ENCODE data around the gene COL21A1.
A peak's percentile ranks its signal among the peaks of the same experiment; 100 is the strongest.
"Not testable (repeated sequence)": the region's sequence is repeated elsewhere in the genome, so short reads cannot be mapped to it uniquely, and the experiment has no call there.

COL21A1 gene

DNA sequence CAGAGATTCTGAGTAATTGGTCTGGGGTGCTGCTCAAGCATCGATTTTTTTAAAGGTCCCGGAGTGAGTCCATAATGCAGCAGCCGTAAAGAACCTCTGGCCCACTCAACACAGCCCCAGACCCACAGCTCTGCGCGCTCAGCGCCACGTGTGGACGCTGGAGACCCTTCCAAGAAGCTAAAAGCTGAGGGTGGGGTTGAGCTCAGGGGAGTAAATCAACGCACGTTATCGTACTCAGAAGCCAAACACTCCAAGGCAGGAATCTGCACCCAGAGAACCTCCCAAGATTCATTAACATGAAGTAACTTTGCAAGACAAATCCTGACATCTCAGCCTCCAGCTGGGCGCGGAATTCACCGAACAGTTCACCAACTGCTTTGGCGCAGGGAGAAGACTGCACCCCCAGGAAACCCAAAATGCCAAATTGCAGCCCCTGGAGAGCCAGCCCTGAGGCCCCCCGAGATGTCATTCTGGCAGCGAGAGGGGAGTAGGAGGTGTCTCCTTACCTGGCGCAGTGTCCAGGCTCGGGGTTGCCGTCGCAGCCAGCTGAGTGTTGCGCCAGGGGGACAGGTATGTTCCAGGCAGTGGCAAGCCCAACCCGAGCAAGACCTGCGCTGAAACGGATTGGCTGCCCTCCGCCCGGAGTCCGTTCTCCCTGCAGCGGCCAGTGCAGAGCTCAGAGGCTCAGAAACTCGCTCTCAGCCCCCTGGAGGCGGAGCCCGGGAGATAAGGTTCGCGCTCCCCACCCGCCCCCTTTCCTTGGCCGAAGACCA lies at the start of gene COL21A1:
Gene COL21A1, minus strand, starts transcription at position 700 of the 773 bp plus-strand sequence. CDS start 64,962 bp downstream, outside the sequence.
- DNase-seq, result no peak

DNA sequence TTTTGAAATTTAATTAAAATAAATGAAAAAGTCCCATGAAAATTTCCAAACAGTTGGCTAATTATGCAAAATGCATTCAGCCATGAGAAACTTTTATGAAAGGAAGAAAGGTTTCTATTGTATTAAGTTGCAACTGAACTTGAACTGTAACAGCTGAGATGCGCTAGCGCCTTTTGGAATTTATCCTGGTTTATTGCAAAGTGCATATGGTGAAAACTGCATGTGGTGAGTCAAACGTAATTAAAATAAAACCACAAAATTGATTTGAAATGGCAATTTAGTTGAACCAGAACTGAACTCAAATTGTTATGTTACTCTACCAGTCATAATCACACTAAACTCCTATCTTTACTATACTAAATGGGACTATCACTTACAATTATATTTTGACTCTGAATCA lies 46.4 kb upstream of the COL21A1 start:
- no peak for DNase-seq

DNA sequence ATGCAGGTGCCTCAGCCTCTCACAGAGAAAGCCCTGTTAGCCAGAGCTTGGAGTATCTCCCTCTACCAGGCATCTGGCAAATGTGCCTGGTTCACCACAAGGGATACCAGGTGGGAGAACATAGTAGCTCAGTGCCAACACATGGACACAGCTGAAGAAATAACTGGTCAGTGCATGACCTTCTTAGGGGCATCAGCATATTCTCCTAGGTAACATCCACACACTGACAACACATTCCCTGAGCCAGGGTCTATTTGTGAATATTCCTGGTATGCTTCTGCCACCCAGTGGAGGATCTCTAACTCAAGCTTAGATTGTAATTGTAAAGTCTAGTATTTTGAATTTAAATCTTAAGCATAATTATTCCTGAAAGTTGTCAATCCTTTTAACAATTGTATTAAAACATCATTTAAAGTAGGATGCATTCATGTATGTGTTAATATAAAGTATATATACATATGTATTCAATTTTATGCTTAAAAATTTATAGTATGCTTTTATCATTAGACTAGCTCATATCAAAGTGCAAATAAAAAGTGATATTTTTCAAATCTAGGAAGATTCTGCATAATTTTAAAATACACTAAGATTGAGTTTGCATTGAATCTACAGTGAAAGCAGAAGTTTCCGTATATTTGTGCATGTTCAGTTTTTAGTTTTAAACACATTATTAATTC lies 45.3 kb upstream of the COL21A1 start:
- DNase-seq, result peak; percentile 39

DNA sequence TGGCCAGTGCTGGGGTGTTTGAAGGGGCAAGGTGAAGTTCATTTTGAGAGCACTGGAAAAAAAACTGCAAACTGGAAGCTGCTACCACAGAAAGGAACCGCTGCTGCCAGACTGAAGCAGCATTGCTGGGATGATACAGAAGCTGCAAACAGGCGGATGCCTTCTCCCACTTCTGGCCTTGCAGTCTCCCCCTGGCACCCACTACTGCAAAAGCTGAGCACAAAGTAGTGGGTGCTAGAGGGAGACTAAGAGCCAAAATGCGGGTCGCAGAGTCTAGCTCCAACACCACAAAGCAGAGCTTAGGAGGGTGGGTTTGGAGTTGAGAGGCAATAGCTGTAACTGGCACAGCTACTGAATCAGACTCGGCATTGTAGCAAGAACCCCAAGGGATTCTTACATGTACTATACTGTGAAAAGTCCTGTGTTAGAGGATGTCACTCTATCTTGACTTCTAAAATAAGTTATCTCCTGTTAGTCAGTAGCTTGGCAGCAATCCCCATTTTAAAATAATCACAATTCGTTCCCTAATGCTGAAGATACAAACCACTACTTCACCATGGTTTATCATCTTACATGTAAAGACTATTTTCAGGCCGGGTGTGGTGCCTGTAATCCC lies 44.0 kb upstream of the COL21A1 start:
- no peak for DNase-seq

DNA sequence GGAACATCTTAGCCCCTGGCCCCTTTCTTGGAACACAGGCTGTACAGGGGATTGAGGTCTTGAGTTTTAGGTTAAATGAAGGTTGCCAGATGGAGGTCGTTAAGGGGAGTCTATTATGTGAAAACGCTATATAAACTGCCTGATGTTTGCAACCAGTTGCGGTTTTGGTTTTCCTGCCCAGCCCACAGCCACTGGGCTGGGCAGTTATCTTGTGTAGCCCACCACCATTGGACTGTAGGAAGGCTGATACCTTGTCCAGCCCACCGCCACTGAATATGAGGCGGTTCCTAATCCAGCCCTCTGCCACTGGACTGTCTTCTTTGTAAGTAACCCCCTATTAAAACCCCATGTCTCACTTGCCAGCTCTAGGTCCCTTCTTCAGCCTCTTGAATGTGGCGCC lies 42.3 kb upstream of the COL21A1 start:
- DNase-seq, result peak; percentile 26

DNA sequence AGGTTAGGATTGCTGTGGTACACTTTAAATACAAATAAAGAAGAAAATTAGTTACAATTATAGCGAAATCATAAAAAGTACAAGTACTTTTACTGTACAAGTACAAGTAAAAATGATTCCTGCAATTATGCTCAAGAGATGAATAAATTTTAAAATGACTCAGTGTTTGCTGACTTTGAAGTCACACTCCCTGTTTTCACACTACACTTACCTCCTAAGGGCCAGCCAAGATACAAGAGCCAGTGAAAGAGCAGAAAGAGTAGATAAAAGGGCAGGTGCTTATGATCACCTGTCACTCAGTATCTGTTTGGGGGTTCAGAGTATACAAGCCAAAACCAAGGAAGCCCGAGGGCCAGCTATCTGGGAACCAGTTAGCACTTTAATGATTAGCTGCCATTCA lies 41.0 kb upstream of the COL21A1 start:
- DNase-seq, result no peak

DNA sequence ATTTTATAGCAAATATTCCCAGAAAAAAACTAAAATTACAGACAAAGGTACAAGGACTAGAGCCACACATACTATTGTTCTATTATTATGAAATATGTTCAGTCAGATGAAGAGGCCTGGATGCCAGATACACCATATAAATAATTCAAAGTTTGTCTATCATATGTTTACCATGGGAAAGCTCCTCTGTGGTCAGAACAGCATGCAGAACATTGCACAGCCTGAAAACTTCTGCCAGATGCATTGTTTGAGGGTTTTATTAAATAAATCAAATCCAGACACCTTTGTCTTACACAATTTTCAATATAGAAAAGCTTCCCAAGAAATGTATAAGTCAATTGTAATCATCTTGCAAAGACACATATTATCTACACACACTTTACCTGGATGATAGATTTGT lies 35.0 kb upstream of the COL21A1 start:
- no peak for DNase-seq

DNA sequence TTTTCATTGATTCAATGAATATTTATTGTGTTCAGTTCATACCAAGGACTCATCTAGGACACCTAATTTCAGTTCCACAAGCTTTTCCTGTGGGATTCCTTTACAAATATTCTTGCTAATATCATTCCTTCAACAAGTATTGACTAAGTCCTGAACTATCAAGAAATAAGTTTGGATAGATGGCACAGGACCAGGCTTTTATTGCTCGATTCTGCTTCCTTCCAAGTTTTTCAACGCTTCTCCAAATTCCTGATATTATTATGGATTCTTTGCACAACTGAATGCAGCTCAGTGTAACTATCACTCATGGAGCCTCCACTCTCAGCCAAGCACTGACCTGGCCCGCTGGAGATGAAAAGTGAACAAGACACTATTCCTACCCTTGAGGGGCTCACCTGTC lies 32.7 kb upstream of the COL21A1 start:
- no peak for DNase-seq

DNA sequence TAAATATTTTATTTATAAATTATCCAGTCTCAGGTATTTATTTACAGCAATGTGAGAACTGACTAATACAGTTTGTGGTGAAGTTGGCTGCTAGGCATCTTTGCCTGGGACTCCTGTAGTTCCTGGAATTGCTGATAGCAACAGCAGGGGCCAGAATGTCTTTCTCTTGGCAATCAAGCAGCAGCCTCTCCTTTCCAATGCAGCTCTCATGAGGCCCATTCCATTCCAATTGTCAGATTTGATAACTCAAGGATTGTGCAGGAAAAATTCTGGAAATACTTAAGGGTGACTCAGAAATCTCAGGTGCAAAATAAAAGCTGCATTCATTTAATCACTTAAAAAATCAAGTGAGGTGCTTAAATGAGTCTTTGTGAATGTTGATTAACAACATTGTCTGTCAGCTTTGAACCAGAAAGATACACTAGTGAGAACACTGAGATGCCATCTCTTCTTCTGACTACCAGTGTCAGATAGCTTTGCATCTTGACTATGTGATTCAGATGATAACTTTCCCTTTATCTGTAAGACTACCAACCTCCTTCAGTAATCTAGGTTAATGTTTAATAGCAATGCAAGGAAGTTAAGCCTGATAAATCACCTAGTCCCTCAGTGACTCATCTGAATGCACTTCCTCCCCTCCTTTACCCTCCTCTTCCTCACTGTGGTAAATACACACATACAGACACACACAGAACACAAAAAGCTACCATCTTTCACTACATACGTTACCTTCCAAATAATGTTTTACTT lies 32.1 kb upstream of the COL21A1 start:
- DNase-seq, result no peak

DNA sequence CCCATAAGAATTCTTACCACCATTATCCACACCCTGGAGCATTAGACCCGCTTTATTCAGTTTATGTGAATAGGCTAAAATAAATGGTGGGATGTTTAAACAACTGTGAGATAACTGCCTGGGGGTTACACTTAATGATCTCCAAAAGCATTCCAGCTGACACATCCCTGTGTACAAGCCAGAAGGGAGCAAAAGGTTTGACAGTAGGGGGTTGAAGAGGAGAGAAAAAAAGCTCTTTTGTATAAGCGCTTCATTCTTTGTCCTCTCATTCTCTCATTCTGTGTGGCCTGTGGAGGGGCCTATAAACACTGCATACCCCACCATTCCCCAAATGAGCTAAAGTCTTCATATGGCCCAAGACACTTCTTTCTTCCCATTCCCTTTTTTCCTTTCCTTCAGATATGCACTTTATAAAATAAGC lies 30.8 kb upstream of the COL21A1 start:
- no peak for DNase-seq

DNA sequence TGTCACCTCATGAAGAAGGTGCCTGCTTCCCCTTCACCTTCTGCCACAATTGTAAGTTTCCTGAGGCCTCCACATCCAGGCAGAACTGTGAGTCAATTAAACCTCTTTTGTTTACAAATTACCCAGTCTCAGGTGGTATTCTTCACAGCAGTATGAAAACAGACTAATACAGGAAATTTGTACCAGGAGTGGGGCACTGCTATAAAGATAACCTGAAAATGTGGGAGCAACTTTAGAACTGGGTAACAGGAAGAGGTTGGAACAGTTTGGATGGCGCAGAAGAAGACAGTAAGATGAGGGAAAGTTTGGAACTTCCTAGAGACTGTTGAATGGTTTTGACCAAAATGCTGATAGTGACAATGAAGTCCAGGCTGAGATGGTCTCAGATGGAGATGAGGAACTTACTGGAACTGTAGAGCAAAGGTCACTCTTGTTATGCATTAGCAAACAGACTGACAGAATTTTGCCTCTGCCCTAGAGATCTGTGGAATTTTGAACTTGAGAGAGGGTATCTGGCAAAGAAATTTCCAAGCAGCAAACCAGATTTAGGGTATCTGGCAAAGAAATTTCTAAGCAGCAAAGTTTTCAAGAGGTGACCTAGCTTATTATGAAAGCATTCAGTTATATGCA lies 23.5 kb upstream of the COL21A1 start:
- DNase-seq, result no peak

DNA sequence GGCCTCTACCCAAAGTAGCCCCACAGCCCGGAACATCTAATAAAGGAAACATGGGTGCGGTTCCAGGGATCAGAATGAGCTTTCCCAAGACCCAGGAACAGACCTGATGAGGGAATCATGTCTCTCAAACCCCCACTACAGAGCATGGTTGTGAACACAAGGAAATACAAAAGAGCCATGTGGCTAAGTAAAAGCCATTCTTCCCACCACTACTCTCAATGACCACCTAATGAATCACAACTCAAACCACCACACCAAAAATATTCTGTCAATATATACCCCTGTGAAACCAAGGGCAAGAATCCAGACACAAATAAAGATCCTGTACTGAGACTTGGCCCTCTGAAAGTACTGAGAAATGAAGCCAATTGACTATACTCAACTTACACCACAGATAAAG lies 20.9 kb upstream of the COL21A1 start:
- DNase-seq, result no peak

DNA sequence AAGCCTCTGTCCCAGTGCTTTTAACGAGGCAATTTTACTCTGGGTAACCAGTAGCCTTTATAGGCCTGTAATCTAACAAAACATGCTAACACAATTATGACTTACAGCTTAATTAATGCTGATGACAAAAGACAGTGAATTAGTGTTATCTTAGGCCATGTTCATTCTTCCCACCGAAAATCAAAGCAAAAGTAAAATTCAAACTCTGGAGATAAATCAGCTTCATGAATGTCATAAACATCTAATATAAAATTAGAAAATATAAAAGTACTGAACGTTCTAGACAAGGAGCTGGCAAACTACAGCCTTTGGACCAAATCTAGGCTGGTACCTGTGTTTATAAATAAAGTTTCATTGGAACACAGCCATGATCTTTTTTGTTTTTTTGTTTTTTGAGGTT lies 18.6 kb upstream of the COL21A1 start:
- DNase-seq, result no peak

DNA sequence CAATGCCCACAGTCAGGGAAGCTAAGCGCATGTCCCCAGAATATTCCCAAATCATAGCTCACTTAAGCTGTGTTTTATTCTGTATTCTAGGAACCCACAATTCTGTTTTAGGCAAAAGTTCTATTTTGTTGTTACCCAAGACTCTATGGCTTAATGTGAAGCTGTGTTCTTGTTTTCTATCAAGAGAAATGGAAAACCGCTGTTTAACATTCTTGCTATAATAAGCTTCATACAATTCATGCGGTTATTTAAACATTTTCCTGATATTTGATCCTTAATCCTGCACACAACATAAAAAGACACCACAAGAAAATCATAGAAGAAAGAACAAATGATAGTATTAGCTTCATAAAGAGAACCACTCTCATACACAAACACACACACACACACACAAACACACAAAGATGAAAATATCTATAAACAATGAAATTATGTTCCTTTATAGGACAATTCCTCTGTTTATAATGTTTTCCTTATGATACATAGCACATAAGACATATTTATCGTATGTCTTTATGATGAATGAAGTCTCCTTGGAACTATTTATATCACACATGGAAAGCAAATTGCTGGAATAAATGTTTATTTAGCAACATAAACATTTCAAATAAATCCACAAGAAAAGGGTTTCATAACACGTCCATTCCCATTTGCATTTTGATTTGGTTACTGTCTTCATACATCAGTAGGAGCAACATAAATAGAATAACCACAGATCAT lies 16.4 kb upstream of the COL21A1 start:
- no peak for DNase-seq

DNA sequence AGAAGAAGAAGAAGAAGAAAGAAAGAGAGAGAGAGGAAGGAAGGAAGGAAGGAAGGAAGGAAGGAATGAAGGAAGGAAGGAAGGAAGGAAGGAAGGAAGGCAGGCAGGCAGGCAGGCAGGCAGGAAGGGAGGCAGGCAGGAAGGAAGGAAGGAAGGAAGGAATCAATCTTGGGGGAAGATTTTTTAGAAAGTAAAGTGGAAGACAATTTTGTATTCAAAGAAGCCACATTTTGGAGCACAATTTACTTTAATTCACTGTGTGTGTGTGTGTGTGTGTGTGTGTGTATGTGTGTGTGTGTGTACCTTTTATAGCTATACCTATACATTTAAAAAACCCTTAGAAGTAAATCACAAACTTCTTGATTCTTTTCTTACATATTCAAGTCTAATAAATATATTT lies 13.2 kb upstream of the COL21A1 start:
- DNase-seq, result not testable (repeated sequence)

DNA sequence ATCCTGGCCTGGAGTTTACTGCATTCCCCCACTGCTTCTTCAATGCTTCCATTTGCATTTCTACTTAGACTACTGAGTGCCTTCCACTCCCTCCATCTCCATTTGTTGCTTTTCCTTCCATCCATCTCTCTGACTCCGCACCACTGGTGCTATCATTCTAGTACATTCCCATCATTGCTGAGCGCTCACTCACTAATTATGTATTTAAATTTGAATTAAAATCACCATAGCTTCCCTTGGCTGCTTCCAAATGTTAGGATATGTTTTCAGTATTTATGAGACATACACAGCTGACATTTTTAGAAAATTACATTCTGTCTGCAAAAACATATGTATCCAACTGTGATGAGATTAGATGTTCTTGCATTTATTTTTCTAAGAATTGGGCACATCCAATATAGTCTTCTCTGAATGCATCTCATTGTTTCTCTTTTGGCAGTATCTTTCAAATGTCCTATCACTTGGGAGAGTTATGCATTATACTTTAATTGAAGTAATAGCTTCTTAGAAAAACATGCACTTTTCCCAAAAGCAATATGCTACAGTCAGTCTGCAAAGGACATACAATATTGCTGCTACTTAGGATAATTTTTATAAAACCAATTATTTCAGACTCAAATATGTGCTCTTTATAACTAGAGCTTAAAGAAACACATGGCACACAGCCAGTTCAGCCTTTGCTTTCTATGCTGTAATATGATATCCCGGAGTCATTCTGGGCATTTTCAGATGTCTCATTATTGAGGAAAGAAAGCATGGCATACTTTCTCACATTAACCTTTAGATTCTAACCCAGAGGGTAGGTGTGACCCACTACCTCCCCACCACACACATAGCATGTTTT lies 12.1 kb upstream of the COL21A1 start:
- no peak for DNase-seq

DNA sequence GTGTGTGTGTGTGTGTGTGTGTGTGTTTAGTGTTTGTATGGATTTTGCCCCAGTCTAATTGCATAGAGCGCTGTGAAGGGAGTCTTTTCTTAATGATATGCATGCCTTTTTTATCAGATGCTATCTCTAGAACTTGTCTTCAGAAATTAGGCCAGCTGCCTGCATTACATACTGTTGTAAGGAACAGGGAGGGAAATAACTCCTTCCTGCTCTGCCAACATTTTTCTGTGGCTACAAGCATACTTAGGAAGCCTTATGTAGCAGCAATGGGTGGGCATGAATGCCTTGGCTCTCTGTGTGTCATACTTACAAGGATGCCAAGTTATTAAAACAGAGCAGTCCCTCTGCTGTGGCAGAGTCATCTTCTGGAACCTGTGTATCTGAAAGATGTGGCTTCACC lies 8.0 kb upstream of the COL21A1 start:
- no peak for DNase-seq

DNA sequence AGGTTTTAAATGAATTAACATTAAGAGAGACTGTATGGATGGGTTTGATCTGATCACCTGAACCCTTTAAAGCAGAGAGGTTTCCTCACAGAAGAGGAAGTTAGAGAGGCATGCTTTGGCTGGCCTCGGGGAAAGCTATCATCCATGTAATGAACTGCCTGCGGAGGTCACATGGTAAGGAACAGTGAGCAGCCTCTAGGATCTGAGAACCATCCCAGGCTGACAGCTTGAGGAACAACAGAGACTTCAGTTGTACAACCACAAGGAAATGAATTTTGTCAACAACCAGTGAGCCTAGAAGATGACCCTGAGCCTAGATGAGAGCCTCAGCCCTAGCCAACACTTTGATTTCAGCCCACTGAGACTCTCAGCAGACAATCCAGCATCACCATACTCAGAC lies 2.9 kb upstream of the COL21A1 start:
- peak; percentile 27 for DNase-seq

DNA sequence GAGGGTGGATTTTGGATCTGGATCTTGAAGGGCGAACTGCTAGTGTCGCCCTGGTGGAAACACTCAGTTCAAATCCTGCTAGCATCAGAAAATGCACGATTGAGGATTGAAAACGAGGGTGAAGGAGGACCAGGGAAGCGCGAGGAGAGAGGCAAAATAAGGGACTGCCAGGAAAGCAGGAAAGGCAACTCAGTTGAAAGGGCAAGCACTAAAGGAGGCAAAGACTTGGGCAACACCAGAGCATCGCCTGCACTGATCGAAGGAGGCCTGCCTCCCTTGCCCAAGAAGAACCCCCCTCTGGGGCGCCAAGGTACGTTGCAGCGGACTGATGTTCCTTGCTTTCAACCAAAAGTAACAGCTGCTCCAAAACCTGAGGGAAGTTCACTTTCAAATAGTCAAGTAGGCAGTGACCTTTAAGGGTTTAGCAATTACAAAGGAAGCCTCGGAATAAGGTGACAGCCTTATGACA lies 308 bp upstream of the COL21A1 start:
- DNase-seq, result no peak

DNA sequence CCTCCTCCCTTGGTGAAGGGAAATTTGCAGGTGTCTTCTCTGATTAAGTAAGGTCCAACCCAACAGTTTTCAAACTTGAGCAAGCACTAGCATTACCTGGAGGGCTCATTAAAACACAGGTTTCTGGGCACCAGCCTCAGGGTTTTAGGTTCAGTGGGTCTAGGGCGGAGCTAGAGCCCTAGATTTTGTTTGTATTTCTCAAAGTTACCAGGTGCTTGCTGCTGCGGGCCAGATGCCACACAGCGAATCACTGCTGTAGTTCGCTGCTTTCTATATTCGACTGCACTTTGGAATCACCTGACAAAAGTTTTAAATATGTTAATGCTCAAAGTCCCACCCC lies 869 bp downstream of the COL21A1 start:
- no peak for DNase-seq

DNA sequence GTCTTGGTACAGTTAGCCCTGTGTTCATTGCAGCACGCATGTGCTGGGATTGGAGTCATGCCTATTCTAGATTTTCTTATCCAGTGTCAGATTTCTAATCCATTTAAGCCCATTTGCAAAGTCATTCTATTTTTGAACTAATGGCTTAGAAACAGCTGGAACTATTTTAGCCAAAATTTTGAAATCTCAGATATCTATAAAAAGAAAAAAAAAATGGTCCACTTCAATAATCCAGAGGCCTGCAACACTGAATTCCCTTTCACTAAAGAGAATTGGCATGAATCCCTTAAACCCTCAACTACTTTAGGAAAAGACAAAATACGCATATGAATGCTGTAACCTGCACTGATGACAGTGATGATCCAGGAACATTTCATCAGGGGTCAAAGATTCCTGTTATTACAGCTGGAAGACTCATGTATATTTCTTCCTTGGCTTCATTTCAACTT lies 1.5 kb downstream of the COL21A1 start:
- no peak for DNase-seq
